Ishikawa (cell line): ENCODE results near the gene ASTN2.

ENCODE experiments used
- CEBPB ChIP-seq: IDR thresholded peaks from 2 replicates; pipeline ENCODE4 v1.6.1; 2012
- CREB1 ChIP-seq: IDR thresholded peaks from 2 replicates; pipeline ENCODE4 v1.6.1; 2012; ENCODE audit warnings: low read depth
- EP300 ChIP-seq: IDR thresholded peaks from 2 replicates; pipeline ENCODE4 v1.6.1; 2012; ENCODE audit warnings: borderline replicate concordance
- FOXM1 ChIP-seq: IDR thresholded peaks from 2 replicates; pipeline ENCODE4 v1.6.1; 2012; ENCODE audit warnings: low read depth, borderline replicate concordance
- MAX ChIP-seq: IDR thresholded peaks from 2 replicates; pipeline ENCODE4 v1.6.1; 2012
- NFIC ChIP-seq: IDR thresholded peaks from 2 replicates; pipeline ENCODE4 v1.6.1; 2012
- RAD21 ChIP-seq: IDR thresholded peaks from 2 replicates; pipeline ENCODE4 v1.6.1; 2012; ENCODE audit warnings: low read depth
- REST ChIP-seq: IDR thresholded peaks from 2 replicates; pipeline ENCODE4 v1.6.1; 2012; ENCODE audit warnings: low read depth, mild to moderate bottlenecking
- TAF1 ChIP-seq: IDR thresholded peaks from 2 replicates; pipeline ENCODE4 v1.6.1; 2012; ENCODE audit warnings: low read depth, mild to moderate bottlenecking
- TCF12 ChIP-seq: IDR thresholded peaks from 2 replicates; pipeline ENCODE4 v1.6.1; 2012; ENCODE audit warnings: low read depth
- TEAD4 ChIP-seq: IDR thresholded peaks from 2 replicates; pipeline ENCODE4 v1.6.1; 2012
- YY1 ChIP-seq: IDR thresholded peaks from 2 replicates; pipeline ENCODE4 v1.6.1; 2012; ENCODE audit warnings: low read depth
- ZBTB7A ChIP-seq: IDR thresholded peaks from 2 replicates; pipeline ENCODE4 v1.6.1; 2012; ENCODE audit warnings: low read depth
- TF ChIP-seq, protein P1 (sequence below): IDR thresholded peaks from 2 replicates; pipeline ENCODE4 v1.6.1; 2012

ASTN2 gene

GRCh38 chr9:117184173-117184572, 230.7 kb downstream of the ASTN2 start:
- TF ChIP-seq CREB1 (no peak), TAF1 (no peak), REST (no peak), RAD21 (no peak)
- TF ChIP-seq, protein P1, sequence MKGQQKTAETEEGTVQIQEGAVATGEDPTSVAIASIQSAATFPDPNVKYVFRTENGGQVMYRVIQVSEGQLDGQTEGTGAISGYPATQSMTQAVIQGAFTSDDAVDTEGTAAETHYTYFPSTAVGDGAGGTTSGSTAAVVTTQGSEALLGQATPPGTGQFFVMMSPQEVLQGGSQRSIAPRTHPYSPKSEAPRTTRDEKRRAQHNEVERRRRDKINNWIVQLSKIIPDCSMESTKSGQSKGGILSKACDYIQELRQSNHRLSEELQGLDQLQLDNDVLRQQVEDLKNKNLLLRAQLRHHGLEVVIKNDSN = no peak

DNA sequence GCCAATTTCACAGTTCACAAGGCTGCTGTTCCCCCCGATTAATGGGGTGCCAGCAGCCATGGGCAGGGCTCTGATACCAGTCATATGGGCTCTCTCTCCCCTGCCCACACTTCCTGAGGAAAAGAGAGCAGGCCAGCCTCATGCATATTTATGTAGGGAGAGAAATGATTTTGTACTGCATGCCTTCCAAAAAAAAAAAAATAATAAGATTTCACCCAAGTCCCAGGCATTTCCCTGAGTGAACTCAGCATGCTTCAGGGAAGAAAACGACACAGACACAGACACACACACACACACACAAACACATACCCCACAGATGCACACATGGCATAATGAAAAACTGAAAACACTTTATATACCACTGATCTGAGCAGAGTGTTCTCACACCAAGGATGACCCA, 232.8 kb downstream of the ASTN2 start:
- TF ChIP-seq EP300 (no peak), MAX (no peak)

DNA sequence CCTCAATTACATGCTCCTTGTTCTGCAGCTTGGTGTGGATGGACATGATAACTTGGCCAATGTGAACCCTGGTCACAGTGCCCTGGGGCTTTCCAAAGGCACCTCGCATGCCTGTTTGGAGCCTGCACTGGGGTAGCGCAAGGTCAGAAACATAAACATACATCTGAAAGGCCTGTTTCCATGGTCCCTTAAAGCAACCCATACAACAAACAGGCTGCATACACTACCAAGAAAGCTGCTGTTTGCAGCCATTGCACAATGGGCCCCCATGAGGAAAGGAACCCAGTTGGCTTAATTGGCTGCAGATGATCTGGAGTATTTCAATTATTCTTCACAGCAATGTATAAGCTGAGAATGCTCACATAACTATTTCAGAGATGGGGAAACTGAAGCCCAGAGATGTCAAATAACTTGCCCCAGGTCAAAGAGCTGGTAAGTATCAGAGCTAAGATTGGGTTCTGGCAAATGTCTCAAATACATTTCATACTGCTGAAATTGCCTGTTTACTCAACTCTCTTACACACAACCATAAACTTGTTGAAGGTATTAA, 233.9 kb downstream of the ASTN2 start:
- TF ChIP-seq REST = no peak
- TF ChIP-seq TCF12 = no peak
- TF ChIP-seq, protein P1 = no peak
- TF ChIP-seq FOXM1 = no peak

DNA sequence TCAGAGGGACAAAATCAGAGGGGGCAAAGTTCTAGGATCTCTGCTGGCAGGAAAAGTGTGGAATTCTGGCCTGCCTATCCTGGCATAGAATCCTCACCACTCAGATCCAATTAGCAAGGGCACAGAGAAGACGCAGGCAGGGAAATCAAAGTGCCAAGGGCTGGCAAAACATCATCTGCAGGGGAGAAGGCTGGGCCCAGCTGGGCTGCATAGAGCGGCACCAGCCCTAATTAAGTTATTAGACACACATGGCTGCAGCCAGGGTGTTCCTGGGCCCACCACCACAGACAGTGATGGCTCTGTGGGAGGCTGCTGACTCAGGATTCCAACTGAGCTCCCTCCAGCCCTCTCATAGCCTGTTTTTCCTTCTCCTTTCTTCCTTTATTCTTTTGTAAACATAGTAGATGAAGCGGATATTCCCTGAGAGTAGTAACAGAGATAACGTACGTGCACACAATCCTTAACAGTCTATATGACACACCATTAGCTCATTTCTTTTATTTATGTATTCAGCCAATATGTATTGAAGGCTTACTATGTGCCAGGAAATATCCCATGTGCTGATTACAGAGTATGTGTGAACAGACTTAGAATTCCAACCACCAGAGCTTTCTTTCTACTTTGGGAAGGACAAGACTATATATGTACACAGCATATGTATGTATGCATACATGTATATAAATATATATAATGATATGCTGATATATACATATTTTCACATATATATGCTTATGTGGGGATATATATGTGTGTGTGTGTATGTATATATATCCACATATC, 236.1 kb downstream of the ASTN2 start:
- TF ChIP-seq CEBPB (no peak), RAD21 (no peak), TCF12 (no peak), ZBTB7A (no peak), CREB1 (no peak), NFIC (no peak), FOXM1 (no peak), REST (no peak), YY1 (no peak), TAF1 (no peak), MAX (no peak), TEAD4 (no peak), EP300 (no peak)

- TF ChIP-seq, protein P1 = no peak
These were observed 244.3 kb downstream of the ASTN2 start for GRCh38 chr9:117170567-117170966.
